Fibroblast of gingiva (primary cell): ENCODE measurements around the gene ZNF536.
"Not testable (repeated sequence)": the region's sequence is repeated elsewhere in the genome, so short reads cannot be mapped to it uniquely, and the experiment has no call there.

Source experiments
- DNase-seq: peaks from one replicate; pipeline ENCODE4 v3.0.0-alpha.2; 2011; ENCODE audit warnings: low read depth

The ZNF536 gene

DNA sequence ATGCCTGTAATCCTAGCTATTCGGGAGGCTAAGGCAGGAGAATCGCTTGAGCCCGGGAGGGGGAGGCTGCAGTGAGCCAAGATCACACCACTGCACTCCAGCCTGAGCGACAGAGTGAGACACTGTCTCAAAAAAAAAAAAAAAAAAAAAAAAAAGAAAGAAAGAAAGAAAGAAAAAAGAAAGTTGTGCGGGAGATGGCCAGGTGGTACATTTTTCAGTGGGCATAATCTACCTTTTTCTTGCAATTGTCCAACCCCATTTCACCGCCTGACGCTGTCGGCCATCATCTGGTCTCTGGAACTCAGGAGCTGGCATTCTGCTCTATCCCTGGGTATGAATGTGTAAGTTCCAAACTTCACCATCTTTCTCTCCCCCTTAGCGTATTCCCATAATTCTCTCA, 73.9 kb downstream of the ZNF536 start:
- DNase-seq: not testable (repeated sequence)

DNA sequence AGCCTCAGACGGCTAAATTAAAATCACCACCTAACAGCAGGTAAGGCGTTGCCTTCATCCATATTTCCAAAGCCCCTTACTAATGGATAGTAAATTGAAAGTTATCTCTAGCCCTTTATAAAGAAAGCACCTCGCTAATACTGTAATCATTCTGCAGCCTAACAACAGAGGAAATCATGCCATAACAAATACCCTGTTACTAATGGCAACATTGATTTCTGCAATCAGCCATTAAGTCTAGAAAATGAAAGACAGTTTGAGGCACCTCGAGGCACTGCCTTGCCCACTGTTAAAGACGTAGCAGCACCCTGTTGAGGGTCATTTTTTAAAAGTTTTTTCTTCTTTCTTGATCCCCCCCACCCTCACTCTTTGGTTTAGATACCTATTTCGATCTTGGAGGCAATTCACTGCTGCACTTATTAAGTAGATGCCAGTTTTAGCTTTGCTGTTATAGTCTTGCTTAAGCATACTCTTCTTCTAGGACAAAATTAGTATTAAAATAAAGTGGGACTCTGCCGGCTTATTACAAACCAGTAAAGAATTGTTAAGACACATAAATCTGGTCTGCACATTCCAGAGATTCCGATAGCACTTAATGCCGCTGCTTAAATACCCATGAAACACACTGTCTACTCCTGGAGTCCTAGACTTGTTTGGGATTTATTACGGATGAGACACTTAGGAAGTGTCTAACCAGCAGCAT, 74.8 kb downstream of the ZNF536 start:
- no peak for DNase-seq

DNA sequence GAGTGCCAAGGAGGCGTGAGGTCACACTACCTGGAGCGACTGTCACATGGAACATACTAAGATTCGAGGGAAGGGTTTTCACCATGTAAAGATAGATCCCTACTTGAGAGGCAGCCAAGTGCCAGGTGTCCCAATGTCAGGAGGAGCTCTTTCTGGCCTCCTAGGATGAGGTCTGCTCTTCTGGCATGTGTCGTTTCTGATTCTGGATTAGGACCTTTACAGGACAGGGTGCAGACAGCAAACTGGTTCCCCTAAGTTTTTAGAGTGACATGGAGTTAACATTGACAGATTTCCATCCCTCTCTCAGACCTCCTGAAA, 75.3 kb downstream of the ZNF536 start:
- DNase-seq: no peak

DNA sequence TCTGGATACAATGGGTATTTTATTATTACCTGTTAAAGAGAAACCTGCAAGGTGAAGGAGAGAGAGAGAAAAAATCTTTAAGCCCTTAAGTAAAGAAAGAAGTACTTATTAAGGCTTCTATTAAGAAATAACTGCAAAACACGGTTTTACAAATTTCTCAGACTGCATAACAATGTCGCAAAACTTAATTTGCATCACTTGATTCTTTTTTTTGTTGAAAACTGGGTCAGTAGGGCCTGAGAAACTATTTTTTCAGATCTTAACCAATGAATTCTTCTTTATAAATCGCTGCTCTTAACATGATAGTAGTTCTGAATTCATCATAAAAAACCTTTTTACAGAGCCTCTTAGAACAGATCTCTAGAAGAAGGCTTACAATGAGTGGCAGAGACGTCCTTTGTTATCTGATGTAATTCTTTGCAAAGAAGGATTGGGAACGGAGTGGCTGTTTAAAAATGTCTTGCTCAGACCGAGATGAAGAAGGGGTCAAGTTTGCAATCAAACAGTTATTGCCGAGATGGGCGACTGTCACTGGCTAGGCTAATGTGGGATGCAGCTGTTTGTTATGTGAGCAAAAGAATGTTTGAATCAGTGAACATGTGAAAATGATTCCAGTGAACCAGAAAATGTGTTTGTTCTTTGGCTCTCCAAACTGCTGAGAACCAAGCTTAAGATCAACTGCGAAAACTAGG, 76.3 kb downstream of the ZNF536 start:
- DNase-seq: no peak

DNA sequence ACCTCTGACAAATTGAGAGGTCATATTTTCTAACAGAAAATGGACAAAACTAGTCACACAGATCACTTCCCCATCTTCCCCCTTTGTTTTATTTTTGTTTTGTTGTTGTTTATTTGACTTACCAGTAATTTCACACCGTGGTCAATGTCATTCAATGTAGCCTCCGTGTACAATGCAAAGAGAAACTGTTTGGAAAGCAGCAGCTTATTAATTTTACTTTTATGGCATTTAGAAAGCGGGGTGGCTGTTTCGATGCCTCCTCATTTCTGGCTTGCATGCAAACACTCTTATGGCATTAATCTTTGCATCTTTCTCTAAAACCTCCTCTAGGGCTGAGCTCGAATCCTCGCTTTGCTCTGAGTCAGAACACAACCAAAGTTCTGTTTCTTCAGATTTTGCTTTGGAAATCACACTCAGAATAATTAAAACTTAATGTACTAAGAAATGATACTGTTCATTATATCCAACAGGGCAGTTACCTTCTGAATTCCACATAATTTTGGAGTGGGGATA, 77.0 kb downstream of the ZNF536 start:
- DNase-seq: no peak

DNA sequence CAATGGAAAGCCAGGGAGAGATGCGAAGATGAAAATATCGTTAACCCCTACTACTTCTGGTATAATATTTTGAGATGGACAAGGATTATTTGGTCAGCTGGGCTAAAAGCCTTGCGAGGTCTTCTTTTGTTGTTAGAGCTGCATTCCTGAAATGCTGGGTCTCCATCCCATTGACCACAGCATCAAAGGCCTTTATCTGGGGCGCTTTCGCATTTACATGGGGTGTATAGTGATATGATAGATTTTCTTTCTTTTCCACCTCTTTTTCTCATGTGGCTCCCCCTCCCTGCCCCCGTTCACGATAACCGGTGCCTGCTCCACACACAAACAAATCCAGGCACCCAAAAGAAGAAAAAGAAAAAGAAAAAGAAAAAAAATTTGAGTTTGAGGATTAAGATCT, 77.5 kb downstream of the ZNF536 start:
- no peak for DNase-seq

DNA sequence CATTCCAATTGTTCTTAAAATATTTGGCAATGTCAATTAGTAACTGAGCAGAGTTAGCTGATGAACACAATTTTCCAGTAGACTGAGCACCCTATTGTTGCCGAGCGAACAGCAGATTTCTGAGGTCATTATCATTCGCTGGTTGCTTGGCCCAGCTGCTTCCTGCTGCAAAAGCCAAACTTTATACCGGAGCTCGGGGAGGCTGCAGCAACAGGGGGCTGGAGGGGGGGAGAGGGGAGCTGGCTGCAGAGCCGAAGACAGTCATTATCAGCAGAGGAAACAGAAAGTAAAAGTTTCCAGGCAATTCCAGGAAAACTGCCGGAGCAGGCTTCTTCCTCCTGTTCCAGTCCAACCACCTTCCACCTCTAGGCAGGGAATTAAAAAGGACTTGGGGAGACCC, 77.9 kb downstream of the ZNF536 start:
- DNase-seq: no peak

DNA sequence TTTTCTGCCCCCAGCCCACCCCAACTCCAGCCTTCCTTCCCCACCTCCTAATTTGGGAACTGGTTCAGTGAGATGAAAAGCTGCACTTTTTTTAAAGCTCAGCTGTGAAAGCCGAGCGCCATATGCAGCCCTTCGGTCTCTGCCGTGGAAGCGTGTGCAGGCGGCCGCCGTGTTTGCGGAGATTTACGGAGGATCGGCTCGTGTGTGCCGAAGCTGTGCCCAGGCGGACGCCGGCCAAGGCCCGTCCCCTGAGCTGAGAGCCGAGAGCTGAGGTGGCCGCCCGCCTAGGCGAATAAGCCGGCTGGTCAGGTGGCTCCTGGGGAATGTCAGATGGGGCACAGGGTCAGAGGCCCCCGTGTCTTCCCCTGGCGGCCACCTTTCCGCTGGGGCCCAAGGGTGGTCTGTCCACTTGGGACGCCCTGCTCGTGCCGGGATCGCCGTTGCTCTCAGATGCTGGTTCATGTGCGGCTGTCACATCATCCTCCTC, 78.7 kb downstream of the ZNF536 start:
- no peak for DNase-seq

DNA sequence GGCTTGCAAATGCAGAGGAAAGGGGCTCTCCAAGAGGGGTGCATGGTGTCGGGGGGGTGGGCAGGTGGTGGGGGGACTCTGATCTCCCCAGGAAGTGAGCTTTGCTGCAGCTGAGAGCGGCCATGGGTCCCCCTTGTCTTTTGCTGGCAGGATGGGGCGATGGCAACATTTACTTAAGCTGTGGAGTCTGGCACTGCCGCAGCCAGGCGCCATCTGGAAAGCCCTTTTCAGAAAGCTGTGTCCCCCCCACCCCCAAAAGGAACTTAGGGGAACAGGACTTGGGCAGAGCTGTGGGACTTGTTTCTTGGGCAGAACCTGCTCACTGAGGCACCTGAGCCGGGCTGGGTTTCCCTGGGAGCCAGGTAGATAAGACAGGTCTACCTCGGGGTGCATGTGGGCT, 80.7 kb downstream of the ZNF536 start:
- DNase-seq: no peak

DNA sequence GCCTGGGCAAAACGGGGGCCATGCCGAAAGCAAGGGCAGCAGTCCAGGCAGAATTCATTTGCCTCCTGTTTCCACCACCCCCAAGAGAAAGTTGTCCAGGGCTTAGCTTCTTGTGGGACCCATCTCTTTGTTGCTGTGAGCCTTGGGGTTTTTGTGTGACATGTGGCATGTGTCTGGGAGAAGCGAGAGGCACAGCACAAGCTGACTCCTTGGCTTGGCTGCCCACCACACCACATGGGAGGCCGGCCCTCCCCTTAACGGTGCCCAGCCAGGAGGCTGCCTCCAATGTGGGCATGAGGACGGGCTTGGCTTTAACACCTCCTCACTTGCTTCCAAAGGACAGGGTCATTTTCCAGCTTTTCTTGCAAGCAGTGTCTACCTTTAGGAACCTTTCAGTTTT, 81.6 kb downstream of the ZNF536 start:
- no peak for DNase-seq

DNA sequence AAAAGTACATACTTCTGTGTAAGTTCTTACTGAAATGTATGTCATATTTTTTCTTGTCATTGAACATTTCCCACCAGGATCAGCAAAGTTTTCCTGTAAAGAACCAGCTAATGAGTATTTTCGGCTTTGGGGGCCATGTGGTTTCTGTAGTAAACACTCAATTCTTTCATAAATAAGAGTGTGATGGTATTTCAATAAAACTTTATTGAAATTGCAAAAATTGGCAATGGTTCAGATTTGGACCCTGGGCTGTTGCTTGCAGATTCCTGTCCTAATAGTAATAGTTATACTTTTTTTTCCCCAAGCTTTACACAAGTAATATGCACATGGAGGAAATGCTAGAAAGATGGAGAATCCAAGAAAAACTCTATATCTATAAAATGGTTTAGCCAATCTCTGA, 83.7 kb downstream of the ZNF536 start:
- DNase-seq: no peak

DNA sequence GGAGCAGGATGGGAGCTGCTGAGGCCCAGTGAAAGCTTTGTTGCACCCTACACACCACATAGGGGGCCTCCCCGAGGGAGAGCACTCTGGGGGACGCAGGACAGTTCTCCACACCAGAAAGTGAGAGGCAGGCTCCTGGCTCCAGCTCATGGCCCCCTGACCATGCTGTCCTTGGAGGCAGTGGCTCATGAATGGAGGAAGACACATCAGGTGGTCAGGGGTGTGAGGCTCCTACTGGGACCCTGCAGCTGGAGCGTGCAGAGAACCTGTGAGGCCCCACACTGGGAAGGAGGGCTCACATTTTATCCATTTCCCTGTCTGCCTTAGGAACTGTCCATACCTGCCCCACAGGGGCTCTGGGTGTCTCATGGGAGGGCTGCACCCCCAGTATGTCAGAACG, 85.3 kb downstream of the ZNF536 start:
- DNase-seq: no peak

DNA sequence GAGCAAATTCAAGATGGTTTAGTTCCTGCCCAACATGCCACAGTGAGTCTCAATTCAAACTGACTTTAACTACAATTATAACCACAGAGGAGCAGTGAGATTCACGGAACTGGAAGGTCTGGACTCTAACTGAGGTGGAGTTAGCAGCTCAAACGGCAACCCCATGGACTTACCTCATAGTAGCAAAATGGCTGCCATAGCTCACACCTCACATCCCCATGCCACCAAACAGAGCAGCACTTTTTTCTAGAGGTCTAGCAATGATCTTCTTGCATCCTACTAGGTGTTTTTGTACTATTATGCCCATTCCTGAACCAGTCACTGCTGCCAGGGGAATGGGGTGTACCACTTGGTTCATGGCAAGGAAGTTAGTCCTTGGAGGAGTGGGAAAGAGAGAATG, 87.7 kb downstream of the ZNF536 start:
- DNase-seq: no peak

DNA sequence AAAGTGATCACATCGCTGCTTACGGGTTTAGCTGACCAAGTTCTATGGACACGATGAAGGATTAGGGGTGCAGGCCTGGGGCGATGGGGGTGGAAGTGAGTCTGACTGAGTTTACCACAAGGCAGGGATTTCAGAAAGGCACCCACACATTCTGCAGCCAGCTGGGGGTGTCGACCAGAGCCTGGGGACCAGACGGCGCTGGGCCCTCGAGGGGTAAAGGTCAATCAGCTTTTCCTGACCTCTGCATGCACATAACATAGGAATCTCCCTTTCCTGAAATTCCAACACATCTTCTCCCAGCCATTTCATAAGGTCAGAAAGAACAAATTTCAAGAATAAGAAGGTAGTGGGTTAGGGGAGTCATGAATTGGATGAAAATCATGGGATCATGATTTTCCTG, 92.0 kb downstream of the ZNF536 start:
- DNase-seq: no peak

DNA sequence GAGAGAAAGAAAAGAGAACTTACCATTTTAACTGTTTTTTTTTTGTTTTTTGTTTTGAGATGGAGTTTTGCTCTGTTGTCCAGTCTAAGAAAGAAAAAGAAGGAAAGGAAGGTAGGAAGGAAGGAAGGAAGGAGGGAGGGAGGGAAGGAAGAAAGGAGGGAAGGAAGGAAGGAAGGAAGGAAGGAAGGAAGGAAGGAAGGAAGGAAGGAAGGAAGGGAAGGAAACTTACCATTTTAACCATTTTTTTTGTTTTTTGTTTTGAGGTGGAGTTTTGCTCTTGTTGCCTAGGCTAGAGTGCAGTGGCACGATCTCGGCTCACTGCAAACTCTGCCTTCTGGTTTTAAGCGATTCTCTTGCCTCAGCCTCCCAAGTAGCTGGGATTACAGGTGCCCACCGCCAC, 94.4 kb downstream of the ZNF536 start:
- not testable (repeated sequence) for DNase-seq

DNA sequence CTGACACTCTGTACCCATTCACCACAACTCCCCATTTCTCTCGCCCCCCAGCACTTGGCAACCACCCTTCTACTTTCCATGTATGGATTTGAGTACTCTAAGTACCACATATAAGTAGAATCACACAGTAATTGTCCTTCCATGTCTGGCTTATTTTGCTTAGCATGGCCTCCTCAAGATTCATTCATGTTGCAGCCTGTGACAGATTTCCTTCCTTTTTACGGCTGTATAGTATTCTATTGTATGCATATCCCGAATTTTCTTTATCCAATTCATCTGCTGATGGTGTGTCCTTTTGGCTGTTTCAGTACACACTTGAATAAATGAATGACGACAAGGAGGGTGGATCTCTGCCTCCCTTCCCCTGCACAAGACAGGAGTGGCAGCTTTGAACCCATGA, 95.1 kb downstream of the ZNF536 start:
- no peak for DNase-seq

DNA sequence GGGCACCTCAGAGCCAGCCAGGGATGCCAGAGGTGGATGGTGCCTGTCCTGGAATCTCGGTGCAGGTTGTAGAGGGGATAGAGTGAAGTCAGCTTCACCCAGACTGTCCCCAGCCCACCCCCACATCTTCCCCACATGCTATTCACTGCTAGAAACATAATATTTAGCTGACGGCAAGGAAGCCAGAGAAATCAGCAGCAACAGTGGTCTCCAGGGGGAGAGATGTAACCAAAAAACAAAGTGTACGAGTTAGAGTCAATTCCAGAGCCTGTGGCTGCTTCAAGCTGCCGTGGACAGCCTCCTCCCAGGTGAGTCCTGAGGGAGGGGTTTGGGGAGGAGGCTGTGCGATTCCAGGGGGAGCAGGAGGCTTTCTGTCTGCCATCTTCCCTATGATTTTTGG, 97.6 kb downstream of the ZNF536 start:
- DNase-seq: no peak

DNA sequence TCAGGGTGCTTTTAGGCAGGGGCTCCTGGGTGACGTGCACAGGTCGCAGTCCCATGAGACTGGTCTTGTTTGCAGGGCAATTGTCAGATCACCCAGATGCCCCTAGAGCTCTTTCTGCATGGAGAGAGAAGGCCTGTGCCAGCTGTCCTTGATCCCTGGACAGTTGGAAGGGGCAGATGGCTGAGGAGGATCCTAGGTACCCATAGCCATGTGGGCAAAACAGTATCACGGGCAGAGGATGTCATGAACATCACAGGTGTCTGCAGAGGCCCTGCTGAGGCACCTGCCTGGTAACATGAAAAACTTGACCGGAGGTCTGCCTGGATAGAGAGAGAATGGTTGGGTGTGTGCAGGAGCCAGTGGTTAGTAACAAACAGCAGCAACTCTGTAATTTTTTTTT, 99.3 kb downstream of the ZNF536 start:
- no peak for DNase-seq

DNA sequence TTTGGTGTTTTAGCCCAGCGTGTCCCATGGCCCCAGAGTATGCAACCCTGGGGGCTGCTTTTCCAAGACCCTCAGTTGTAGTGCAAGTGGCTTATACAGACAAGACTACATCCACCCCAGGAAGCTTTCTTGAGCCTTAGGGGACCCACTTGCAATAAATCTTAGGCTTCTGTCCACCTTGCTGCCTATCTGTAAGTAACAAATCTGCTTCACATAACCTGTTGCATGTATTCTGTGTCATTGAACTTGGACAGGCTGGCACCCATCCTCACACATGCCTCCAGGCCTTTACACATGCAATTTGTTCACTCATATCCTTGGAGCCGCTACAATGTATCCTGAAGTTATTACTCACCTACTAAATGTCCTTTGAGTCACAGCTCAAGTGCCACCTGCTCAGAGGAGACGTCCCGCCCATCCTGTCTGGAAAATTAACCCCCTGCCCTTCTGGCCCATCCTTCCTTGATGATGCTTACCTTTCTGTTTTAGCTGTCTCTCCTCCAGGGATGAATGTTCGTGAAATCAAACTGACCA, 101.2 kb downstream of the ZNF536 start:
- DNase-seq: no peak

DNA sequence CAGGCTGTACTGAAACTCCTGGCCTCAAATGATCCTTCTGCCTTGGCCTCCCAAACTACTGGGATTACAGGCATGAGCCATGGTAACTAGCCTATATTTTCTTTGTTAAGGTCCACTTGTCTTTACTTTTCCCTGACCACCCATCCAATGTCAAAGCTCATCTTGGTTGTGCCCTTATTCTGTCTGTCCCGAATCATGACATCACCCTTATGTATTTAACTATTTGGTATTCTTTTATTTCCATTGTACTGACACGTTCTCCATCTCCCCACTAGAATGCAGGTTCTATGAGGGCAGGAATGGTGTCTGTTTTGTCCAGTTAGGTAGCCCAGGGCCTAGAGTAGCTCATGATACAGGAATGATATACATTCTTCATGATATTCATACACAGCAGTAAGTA, 104.8 kb downstream of the ZNF536 start:
- no peak for DNase-seq

DNA sequence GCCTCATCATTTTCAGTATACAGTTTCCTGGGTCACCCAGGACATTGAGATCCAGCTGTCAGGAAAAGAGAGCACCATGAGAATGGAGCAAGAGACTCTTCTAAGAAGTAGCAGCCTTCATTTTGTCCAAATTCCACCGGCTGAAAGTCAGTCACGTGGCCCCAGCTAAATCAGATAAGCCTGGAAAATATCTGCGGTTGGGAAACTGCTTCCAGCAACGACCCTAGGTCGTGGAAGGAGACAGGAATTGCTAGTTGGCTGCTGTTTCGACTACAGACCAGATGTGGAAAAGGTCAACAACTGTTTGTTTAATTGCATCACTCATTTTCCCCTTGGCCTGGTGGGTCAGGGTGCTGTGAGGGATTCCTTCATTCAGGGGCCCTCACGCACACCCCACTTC, 107.0 kb downstream of the ZNF536 start:
- DNase-seq: no peak

DNA sequence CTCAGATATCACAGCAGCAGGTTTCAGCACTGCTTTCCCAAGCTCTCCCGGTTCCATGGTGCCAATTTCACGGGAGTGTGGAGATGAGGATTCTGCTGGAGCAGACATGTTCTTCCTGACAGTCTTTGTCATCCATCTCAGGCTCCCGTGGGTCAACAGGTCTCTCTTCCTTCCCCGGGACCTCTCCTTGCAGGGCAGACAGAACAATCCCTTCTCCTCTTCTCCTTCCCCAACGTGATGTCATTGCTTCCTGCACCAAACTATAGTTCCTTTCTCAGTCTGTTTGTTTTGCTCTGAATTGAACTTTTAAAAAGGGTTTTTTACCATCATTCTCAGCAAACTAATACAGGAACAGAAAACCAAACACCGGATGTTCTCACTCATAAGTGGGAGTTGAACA, 107.9 kb downstream of the ZNF536 start:
- DNase-seq: no peak

DNA sequence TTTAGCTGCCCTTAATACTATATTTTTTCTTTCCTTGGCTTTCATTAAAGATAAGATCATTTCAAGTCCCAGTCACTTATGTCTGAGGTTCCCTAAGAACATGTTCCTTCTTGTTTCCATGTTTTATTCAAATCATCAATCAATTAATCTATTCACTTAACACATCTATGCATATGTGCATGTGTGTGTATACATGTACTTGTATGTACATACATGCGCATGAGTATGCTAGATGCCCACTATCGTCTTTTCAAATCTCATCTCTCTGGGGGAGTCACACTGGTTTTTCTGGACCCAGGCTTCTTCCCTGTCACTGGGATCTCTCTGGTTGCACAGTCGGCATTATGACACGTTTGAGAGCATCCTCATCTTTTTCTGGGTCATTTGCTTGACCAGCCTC, 108.9 kb downstream of the ZNF536 start:
- DNase-seq: no peak

DNA sequence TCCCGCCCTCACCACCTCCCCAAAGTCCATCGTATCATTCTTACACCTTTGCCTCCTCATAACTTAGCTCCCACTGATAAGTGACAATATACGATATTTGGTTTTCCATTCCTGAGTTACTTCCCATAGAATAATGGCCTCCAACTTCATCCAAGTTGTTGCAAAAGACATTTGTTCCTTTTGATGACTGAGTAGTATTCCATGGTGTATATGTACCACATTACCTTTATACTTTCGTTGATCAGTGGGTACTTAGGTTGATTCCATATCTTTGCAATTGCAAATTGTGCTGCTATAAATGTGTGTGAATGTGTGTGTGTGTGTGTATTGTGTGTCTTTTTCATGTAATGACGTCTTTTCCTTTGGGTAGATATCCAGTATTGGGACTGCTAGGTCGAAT, 109.6 kb downstream of the ZNF536 start:
- DNase-seq: no peak
